Glomerular visceral epithelial cell (primary cell): Measurements from ENCODE around the gene TTC21A.

Experiments used
- DNase-seq: peaks from one replicate; pipeline ENCODE4 v3.0.0-alpha.2; 2016; ENCODE audit errors: extremely low spot score

Gene TTC21A

DNA sequence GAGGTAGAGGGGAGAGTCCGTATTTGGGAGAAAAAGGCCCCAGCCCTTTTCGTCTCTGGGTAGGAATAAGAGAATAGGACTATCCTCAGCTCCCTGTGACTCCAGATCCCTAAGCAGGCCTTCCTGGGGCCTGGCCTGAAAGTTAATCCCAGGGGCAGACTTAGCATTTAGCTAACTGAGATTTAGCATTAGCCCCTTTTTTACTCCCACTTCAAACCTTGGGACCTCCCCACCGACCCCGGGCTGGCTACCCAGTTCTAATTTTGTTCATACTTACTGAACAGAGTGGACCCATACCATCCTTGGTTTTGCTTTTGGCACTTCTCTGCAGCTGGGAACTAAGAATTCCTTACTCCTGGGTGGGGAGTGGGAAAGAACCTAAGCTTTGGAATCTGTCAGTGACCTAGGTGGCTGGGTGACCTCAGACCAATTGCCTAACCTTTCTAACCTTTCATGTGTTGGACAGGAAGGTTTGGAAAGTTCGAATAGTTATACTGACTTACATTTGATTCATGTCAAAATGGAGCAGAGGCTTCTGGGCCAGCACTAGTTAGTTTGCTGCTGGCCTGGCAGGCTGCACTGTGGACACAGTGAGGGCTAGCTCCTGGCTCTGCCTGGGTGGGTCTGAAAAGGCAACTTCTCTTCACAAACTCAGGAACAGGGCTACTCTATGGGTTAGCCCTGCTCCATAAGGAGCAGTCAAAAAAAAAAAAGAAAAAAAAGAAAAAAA is 11.6 kb downstream of the TTC21A start:
- no peak for DNase-seq

DNA sequence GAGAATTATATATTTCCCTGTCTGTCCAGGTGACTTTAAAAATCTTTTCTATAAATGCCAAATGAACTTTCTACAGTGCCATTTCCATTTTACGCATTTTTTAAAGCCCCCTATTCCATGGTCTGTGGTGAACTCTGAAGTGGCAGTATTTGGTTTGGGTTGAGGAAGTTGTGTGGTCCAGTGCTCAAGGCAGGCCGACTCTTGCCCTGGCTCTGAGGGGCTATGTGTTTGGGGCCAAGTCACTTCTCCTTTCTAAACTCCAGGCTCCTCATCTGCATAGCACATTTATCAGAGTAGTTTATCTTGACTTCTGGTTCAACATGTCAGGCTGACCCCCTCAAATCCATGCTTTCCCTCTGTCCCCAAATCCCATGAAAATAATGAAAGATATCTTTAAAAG is 14.1 kb downstream of the TTC21A start:
- DNase-seq, result no peak

DNA sequence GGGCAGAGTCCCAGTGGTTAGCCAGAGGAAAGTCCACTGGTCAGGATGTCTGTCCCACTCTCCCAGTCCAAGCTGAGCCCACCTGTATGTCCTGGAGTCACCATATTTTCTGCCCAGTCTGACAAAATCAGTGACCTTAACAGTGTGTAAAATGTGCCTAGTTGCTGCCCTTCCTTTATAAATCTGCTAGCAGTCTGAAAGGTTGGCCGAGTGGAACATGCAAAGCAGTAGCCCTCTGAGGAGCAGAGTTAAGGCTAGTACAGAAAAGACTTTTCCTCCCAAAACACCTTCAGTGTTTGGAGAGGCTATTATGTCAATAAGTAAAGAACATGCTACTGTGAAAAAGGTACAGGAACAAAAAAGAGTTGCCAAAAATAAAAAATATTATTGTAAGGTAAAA is 15.3 kb downstream of the TTC21A start:
- DNase-seq, result no peak

DNA sequence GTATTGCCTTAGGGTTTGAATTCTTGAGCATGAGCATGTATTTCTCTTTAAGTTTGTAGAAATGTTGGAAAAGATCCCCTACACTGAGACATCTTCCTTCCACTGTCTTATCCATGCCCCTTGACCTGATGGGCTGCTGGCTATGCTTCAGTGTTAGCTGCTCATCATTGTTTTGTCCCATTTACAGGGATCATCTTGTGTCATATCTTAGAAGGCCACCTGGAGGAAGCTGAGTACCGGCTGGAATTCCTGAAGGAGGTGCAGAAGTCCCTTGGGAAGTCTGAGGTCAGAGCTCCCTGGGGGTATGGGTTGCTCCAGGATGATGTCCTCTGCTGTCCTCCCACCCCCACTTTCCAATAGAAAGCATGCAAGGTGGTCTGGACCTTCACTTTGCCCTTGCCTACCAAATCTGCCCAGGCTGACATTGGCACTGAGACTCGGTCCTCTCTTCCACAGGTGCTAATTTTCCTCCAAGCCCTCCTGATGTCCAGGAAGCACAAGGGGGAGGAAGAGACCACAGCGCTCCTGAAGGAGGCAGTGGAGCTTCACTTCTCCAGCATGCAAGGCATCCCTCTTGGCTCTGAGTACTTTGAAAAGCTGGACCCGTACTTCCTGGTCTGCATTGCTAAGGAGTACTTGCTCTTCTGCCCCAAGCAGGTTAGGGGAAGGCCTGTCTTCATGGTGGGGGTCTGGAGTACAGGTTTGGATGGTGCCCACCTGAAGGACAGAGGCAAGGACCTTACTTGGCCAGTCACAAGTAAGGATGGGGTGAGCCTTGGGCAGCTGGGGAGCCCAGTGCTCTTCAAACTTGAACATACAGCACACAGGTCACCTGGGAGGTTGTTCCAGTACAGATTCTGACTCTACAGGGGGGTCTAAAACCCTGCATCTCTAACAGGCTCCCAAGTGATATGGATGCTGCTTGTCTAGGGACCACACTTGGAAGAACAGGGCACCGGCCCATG is 17.7 kb downstream of the TTC21A start:
- DNase-seq, result peak; percentile 21

DNA sequence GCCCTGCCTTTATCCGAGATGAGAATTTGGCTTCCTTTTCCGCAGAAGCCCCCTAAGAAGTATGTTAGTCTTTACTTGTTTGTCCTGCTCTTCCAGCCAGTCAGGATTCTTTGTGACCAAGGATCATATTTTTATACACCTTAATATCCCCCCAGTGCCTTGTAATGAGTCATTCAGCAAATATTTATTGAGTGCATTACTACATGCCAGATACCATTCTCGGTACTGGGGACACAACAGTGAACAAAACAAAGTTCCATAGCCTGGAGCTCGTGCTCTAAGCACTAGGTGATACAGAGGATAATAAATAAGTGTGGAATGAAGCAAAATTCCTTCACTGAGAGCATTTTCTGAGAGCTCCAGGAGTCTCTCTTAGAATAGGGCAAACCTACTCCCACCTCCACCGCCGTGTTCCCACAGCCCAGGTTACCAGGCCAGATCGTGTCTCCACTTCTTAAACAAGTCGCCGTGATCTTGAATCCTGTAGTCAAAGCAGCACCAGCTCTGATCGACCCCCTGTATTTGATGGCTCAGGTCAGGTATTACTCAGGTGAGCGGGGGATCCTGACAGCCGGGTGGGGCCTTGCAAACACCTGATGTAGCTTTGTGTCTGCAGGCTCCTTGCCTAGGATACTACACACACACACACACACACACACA is 18.5 kb downstream of the TTC21A start:
- DNase-seq, result no peak

- DNase-seq, result peak; percentile 40
Measured at GRCh38 chr3:39126532-39127071, 19.1 kb downstream of the TTC21A start.

DNA sequence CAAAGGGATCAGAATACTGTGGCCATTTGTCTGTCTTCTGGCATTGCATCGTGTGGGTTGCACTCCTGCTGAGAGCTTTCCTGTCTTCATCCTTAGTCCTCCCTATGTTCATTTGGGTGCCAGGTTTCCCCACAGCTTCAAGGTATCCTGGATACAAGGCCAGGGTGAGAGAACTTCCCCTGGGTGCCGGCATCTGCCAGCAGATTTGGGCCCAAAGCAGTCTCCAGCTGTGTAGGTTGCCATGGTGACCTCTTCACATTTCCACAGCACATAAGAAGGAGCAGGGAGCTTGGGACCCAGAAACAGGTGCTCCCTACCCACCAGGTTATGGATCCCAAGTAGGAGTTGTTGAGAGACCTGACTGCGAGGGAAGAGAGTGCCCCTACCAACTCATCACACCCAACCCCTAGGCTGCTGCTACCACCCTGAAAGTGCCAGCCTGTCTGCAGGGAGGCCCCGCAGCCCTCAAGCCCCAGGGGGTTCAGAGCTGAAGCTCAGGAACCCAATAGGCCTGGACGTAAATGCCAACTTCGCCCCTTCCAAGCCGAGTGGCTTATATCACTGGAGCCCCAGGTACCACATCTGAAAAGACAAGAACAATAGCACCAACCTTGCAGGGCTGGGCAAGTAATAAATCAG is 19.9 kb downstream of the TTC21A start:
- no peak for DNase-seq

DNA sequence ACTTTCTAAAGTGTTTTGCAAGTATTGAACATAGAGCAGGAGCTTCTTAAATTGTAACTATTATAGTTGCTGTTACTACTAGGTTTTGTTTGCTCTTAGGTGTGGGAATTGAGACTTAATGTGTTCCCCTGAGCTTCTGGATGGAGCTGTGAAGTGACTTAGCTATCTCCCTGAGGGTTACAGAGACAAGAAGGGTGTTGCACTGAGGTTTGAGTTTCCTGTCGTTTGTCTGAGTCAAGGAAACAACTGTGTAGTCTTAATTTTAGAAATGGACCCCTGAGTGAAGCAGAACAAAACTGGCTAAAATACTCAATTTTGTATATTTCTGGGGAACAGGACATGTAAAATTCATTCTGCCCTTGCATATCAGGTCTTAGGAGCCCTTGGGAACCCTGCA is 20.4 kb downstream of the TTC21A start:
- no peak for DNase-seq

- no peak for DNase-seq
Measured at GRCh38 chr3:39128951-39129350, 21.5 kb downstream of the TTC21A start.

DNA sequence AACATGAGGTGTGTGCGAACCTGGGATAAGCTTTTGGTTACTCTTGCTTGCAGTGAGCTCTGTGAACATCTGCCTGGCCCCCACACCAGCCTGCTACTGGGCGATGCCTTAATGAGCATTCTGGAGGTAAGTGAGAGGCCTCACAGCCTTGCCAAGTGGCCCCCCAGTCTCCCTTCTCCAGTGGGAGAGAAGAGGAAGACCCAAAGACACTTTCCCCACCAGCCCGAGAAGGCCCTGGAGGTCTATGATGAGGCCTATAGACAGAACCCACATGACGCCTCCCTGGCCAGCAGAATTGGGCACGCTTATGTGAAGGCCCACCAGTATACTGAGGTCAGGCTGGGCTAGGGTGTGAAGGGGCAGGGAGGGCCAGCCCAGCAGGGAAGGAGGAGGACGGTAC is 22.5 kb downstream of the TTC21A start:
- DNase-seq, result no peak

DNA sequence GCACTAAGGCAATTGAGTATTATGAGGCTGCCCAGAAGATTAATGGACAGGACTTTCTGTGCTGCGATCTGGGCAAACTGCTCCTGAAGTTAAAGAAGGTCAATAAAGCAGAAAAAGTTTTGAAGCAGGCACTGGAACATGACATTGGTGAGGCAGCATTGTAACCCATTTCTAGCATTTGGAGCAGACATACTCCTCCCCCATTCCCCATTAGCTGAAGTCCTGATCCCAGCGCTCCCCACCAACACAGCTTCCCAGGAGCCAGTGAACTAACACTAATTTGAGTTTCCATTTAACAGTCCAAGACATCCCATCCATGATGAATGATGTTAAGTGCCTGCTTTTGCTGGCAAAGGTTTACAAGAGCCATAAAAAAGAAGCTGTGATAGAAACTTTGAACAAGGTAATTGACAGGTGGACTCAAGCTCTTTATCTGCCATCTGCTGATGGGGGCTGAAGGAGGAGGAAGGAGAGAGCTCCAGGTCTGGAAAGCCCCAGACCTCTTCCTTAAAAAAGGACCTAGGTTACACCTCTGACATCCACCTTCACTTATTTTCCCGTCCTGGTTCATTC is 23.3 kb downstream of the TTC21A start:
- no peak for DNase-seq

DNA sequence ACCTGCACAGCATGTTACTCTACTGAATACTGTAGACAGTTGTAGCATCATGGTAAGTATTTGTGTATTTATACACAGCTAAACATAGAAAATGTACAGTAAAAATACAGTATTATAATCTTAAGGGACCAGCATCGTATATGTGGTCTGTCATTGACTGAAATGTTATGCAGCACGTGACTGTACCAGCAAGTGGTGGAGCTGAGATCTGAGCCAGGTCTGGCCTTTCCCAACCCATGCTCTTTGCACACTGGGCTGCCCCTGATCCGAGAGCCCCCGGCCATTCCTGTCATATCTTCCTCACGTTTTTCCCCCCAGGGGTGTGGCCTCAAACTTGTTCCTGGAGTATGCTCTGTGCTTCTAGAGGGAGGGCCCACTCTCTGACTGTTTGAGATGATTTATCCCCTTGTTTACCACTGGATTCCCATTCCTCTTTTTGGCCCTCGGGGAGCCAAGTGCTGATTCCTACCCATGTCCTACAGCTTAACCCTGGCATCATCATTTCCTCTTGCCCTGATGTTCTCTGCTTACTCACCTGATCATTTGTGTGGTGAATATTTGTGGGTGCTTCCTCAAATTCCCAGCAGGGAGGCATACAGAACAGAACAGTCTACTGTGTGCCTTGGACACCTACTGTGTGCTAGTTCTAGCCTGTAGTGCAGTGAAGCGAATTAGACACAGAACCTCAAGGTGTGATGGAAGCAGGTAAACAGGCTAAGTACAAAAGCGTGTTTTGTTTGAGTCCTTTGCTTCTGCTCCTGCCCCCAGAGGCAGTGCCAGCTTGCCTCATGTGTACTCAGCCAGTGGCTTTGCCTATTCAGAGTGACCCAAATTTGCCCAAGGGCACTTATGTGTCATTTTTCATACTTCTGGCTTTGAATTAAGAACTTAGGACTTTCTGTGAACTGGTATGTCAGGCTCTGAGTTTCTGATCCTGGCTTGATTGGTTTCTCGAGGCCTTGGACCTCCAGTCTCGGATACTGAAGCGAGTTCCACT is 24.9 kb downstream of the TTC21A start:
- DNase-seq, result no peak

- DNase-seq, result no peak
Measured at GRCh38 chr3:39133093-39133490, 25.6 kb downstream of the TTC21A start.

DNA sequence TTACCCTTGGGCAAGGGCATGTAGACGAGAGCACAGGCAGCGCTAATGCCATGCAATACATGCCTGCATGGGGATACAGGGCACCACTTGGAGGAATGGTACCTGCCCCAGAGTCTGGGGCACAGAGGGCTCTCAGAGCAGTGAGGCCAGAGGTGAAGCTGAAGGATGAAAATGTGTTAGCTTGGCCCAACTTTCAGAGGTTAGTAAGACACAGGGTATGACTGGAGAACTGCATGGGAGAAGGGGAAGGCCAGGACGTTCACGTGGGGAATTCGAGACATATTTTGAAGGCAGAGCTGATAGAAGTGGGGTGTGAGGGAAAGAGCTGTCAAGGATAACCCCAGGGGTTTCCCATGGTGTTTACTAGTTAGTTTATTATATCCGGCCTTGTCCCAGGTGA is 26.3 kb downstream of the TTC21A start:
- no peak for DNase-seq

DNA sequence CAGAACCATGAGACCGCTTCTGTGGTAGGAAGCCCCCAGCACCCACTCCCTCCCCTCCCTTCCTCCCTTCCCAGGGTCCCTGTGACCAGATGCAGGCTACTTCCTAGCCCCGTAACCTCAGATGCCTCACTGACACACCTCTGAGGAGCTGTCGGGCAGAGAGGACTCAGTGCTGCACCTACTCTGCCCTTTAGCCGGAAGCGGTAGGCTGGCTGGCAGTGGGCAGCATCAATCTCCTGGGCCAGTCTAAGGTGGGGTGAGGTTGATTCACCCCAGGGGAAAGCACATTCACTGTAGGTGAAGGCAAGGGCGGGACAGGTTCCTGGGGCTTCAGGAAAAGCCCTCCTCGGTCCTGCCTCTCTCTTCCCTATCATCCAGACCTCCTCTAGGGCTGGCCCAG is 26.8 kb downstream of the TTC21A start:
- DNase-seq, result no peak

GRCh38 chr3:39135170-39135805 is 27.8 kb downstream of the TTC21A start:
- no peak for DNase-seq

DNA sequence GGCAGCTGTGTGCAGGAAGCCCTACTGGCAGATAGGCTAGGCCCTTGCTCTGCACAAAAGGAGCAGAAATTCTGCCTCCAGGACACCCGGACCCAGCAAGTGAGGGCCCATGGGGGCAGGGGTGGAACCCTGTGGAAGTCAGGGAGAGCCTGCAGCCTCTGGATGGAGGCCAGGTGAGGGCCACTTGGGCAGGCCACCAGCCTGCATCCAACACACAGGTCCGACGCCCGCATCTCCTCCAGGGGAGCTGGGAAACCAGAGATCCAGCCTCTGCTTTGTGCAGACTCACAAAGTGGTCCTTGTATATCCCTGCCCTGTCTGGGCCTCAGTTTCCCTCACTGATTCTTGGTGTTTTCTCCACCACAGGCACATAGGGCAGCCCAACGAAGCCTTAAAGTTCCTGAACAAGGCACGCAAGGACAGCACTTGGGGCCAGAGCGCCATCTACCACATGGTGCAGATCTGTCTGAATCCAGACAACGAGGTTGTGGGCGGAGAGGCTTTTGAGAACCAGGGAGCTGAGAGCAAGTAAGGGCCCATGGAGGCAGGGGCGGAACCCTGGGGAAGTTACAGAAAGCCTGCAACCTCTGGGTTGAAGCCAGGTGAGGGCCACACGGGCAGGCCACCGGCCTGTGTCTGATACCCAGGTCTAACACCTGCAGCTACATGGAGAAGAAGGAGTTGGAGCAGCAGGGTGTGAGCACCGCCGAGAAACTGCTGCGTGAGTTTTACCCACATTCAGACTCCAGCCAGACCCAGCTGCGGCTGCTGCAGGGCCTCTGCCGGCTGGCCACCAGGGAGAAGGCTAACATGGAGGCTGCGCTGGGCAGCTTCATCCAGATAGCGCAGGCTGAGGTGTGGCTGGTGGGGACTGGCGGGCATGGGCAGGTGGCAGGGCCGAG is 29.3 kb downstream of the TTC21A start:
- DNase-seq, result no peak

DNA sequence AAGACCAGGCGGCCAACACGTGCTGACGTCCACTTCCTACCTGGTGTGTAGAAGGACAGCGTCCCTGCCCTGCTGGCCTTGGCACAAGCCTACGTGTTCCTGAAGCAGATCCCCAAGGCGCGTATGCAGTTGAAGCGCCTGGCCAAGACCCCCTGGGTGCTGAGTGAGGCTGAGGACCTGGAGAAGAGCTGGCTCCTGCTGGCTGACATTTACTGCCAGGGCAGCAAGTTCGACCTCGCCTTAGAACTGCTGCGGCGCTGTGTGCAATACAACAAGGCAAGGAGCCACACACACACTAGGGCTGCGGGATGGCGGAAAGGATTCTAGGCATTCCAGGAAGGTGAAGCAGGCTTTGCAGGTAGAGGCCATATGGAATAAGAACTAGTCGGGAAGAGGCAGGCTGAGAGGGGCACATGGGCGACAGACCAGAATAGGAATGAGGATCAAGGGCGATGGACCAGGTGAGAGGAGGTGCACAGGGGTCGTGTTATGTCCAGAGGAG is 30.0 kb downstream of the TTC21A start:
- no peak for DNase-seq
